ENCODE data around the gene VWA5B2.
"Not testable (repeated sequence)": the region's sequence is repeated elsewhere in the genome, so short reads cannot be mapped to it uniquely, and the experiment has no call there.

VWA5B2 gene

DNA sequence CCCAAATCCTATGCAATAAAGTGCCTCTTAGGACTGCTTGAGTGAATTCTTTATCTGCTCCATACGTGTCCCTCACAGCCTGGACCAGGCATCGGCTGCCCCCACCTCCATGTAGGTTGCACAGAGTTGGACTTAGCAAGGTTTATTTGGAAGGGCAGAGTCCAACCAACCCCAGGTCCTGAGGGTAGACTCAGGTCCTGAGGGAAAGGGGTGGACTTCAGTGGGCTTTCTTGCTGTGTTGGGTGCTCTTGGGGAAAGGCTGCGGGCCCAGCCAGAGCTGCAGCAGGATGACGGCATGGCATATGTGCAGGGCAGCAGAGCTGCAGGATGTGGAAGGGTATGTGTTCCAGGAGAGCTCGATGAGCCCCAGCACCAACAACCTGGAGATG, 12.9 kb downstream of the VWA5B2 start:
- no peak for DNase-seq (ENCODE audit: low read depth)

DNA sequence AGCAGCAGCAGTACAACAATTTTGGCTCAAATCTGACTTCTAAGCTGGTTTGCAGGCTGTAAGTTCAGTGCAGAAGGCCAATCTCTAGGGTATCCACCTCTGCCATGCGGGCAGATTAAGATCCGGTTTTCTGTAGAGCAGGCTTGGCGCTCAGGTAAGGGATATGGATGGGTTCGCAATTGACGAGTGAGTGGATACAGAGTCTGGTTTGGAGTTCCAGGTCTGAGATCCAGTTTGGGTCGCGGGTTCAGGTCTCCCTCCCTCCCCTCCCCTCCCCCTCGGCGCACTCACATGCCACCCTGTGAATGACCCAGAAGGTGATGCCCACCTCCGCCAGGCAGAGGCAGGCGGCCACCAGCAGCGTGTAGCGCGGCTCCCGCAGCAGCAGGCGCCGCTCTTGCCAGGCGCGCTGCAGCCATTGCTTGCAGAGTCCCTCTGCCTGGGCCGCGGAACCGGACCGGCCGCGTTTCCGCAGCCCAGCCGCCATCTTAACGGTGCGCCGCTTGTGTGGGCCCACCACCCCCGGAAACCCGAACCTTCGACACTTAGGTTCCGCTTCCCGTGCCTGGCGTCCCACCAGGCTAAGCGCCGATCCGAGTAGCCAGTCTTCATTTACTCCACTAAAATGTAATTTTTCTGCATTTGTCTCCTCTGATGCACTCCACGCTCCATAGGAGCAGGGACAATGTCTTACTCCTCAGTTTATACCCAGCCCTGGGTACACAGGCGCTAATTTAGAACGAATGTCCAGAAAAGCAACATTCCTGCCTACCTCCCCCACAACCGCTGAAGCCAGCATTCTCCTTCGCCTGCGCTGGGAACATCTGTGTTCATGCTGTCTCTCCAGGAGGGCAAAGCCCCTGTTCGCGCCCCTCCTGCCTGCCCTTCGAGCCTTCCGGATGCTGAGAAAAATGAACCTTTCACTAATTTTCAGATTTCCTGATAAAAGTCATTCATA, 19.3 kb downstream of the VWA5B2 start, which contains the start of gene ALG3:
TSS of gene ALG3 (minus strand) at position 509 of the 958 bp plus-strand sequence. CDS start at position 487, 22 bp downstream.
- DNase-seq (ENCODE audit: low read depth), result peak; percentile 90

DNA sequence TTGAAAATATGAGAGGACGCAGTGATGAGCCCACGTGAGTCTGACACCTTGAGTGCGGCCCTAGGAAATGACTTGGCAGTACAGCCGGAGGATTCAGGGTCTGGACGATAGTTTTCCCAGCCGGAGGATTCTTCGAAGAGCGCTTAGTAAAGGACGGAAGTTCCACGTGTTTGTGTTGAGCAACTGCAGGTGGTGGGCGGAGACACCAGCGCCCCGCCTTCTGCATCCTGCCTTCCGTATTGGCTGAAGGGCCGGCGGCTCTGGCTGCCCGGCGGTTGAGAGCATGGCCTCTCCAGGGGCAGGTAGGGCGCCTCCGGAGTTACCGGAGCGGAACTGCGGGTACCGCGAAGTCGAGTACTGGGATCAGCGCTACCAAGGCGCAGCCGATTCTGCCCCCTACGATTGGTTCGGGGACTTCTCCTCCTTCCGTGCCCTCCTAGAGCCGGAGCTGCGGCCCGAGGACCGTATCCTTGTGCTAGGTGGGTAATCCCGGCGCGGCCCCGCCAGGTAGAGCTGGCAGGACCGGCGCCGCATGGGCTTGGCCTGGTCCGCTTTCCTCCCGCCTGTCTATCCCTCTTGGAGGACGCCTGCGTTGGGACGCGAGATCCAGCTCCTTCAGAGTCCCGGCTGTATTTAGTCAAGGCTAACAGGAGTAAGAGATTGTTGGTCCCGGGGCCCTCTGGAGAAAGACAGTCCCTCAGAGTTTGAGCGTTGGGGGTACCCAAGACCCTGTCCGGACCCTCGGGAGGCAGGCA, 20.2 kb downstream of the VWA5B2 start, which contains the start of gene EEF1AKMT4:
TSS of gene EEF1AKMT4 (plus strand) at position 261 of the 755 bp plus-strand sequence. CDS start at position 284, 23 bp downstream.
- DNase-seq (ENCODE audit: low read depth), result peak; percentile 99

DNA sequence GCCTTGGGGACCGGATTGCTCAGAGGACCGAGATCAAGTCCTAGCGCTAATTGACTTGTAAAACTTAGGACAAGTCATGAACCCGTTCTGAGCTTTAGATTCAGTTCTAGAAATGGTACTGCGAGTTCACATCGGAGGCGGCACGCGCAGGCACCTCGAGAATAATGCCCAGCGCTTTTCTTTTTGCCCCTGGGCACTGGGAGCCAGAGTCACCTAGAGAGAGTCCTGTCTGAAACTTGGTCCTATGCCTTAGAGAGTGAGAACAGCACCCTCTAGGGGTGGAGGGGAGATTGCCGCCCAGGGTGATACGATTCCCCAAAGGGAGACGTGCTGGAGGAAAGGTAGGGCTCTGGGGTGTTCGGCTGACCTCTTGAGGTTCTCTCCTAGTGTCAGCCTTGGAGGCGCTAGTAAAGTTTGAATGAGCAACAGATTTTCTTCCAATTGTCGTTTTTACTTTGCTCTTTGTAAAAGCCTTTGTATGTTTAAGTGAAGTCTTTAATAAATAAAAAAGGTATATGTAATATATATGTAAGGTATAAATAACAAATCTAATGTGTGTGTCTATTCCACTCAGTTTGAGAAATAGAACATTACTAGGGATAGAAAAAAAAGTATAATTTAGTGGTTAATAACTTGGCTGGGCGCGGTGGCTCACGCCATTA, 20.9 kb downstream of the VWA5B2 start:
- DNase-seq (ENCODE audit: low read depth), result peak; percentile 83

DNA sequence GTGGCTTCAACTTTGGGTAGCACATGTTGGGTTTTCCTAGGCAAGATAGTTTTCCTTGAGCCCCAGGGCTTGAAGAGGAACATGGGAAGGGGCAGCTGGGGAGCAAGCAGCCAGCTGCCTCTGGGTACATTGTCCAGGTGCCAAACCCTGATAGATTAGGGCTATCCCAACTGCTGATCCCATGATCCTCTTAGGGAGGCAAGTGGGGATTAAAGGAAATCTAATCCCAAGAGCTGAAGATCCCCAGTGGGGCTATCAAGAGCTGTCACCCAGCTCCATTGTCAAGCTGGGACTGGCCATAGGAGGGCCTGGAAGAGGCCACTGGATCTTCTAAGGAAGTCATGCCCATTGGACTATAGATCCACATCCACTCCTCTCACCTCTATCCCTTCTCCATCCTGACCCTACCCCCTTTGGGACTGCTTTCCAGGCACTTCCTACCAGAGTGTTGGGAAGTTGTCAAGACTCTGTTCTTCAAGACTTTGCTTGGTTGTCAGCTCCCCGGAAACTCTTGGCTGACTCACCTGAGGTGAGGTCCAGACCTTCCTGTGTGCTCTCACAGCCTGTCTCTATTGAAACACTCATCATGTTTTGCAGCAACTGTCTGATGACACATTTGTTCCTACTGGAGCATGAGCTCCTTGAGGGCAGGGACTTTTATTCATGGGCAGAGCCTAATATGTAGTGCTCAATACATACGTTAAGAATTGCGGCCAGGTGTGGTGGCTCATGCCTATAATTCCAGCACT, 26.1 kb downstream of the VWA5B2 start:
- DNase-seq (ENCODE audit: low read depth), result no peak

DNA sequence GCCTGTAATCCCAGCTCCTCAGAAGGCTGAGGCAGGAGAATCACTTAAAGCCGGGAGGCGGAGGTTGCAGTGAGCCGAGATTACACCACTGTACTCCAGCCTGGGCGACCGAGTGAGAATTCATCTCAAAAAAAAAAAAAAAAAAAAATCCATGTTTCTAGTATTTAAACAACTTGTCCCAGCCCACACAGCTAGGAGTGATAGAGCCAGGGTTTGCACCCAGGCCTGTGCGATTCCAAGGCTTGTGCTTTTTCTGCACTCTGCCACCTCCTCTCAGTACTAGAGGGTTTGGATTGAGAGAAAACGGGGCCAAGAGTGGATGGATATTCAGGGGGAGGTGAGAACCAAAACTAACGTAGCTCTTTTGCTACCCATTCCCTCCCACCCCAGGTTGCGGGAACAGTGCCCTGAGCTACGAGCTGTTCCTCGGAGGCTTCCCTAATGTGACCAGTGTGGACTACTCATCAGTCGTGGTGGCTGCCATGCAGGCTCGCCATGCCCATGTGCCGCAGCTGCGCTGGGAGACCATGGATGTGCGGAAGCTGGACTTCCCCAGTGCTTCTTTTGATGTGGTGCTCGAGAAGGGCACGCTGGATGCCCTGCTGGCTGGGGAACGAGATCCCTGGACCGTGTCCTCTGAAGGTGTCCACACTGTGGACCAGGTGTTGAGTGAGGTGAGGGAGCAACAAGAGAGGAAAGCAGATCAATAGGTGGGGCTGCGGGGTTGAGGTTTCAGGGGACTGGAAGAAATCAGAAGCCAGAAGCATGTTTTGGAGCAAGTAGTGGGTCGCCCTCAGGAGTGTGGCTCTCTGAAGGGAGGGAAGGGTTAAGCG, 27.9 kb downstream of the VWA5B2 start:
- DNase-seq (ENCODE audit: low read depth), result no peak

DNA sequence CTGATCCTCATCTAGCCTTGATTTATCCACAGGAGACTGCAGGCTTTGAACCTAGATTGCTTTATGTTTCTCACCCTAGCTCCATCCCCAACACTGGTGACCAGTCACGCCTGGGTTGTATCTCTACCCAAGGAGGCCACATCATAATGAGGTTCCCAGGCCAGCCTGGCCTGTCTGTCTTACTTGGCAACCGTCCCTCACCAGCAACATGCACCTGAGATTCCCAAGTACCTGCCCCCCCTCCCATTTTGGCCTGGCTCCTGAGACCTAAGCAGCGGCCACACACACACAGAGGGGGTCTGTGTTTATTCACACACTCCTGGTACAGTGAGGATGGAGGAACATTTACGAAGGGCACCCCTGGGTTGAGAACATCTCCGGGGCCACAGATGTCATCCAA, 29.5 kb downstream of the VWA5B2 start:
- no peak for DNase-seq (ENCODE audit: low read depth)

DNA sequence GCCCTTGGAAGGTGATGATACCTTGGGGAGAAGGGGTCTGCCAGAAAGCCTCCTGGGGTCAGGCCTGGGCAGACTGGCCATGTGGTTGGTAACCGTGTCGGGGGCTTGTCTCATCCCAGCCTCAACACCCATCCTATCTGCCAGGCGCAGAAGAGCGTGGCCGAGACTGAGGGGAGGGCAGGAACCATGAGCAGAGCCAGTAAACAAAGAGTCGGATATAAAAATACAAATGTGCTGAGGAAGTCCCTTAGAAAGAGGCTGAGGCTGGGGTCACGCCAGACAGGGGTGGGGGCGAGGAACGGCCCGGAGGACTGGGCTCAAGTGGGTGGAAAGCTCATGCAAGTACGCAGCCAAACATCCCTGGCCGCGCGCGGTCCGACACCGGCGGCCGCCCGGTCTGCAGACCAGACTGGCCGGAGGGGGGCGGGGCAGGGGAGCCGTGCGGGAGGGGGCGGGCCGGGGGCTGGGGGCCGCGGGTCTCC, 30.1 kb downstream of the VWA5B2 start:
- DNase-seq (ENCODE audit: low read depth), result no peak

DNA sequence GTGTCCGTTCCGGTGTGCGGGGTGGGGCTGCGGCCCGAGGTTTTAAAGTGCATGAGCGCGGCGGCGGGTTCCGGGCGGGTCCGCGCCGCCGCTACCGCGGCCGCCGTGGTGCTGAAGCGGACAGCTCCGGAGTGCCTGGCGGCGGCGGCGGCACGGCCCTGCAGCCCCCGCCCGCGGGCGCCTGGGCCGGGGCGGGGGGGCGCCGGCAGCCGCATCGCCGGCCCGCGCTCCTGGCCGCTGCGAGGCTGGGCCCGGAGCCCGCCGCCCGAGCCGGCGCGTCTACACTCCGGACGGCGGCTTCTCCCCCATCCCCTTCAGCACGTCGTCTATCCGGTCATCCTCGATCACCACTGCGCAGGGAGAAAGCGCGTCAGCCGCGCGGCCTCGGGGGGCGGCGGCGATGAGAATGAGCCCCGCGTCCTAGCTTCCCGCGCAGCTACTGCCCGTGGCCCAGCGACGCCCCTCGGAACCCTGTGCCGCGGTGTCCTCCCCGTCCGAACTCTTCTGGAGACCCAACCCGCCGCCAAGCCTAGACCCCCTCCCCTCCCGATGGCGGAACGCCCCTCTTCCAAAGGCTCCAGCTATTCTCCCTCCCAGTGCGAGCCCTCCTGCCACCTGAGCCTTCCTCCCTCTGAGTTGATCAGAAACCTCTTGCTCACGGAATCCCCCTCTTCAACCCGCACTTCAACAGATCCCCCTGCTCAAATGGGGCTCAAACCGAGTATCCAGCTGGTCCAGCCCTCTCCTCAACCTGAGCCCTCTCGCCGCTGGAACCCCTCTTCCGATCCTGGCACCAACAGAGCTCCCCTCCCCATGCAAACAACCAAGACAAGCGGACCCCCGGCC, 30.7 kb downstream of the VWA5B2 start:
- peak; percentile 32 for DNase-seq (ENCODE audit: low read depth)

DNA sequence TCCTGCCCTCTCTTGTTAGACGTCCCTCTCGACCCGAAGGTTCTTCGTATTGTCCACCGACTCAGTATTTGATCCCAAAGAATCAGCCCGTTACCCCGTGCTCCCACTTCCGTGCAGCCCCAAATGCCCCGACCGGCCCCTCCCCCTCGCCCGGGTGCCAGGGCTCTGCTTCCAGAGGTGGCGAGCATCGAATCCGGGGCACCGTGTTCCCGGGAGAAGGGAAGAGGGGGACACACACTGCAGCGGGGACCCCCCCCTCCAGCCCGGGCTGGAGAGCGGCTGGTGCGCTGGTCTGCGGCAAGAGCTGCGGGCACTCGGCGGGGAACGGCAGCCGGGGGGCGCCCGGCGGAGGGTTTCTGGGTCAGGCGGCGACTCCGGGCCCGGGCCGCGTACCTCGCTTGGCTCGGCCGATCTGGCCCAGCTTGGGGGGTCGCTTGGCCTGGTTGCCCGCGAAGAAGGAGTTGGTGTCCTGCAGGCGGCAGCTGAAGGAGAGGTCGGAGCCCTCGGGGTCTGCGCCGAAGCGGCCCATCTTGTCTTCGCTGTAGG, 31.4 kb downstream of the VWA5B2 start:
- no peak for DNase-seq (ENCODE audit: low read depth)

DNA sequence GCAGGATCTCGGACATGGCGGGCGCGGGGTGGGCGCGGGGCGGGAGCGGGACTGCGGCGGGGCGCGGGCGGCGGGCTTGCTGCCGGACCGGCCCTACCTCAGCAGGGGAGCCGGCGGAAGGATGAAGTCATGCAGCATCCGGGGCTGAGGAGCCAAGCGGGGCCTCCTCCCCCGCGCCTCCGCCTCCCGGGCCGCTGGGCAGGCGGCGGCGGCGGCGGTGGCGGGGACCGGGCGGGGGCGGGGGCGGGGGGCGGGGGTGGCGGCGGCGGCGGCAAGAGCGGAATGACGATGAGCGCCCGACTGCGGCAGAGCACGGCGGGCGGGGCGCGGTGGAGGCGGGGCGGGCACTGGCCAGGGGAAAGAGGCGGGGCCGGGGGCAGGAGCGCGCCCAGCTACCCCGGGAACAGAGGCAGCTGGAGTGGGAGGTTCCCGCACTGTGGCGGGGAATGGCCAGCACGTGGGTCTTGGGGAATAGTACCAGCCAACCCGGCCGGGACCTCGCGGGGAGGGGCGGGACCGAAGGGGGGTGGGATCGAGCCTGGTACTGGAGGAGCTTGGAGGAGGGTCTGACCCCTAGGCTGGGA, 32.0 kb downstream of the VWA5B2 start, which contains the start of gene CAMK2N2:
TSS of gene CAMK2N2 (minus strand) at position 284 of the 584 bp plus-strand sequence. CDS start at position 16, 268 bp downstream.
- peak; percentile 62 for DNase-seq (ENCODE audit: low read depth)

DNA sequence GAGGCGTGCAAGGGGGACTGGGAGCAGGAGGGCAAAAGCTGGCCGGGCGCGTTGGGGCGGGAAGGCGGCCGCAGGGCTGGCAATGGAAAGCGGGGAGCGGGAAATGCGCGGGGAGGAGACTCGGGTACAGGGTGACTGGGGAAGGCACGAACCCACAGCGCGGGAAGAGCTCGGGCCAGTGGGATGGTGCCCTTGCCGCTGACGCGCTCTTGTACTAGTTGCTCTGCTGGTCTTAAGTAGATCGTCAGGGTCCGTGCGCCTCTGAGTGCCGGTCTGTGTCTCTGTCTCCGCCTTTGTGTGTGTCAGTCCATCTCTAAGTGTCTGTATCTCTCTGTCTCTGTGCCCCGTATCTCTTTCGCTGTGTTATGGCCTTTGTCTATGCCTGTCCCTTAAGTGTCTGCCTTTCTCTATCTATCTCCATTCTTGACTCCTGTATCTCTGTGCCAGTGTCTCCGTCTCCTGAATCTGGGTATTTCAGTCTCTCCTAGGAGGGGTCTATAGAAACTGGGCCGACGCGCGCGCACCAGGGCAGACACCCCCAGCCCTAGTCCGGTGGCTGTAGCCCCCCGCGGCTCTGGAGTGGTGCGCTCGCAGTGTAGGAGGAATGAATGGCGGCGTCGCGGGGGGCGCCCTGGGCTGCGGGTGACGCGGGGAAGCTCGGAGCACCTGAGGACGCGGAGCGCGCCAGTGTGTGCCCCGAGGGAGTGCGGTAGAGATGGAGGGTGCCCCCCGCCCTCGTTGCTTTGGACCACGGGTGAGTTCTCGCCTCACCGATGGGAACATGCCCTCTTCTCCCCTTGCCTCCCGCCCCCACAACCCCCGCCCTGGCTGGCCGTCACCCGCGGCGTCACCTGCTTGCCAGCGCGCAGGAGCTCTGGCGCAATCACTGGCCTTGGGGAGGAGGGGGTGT, 32.7 kb downstream of the VWA5B2 start:
- peak; percentile 44 for DNase-seq (ENCODE audit: low read depth)

DNA sequence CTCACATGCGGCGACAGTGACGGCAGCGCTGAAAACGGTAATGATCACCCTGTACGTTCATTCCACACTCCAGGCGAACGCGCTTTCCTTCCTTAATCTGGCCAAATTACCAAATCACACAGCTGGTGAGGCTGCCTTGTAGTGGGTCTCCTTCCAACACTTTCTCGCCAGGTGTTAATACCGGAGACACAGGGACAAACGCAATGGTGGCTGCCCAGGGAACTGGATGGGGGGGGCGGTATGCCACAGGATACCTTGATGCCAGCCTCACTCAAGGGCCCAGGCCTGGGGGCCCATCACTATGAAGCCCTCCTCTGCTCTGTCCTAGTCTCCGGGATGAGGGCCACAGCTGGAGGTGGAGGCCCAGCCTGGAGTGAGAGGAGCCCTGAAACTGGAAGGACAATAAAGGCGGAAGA, 33.4 kb downstream of the VWA5B2 start:
- DNase-seq (ENCODE audit: low read depth), result no peak

DNA sequence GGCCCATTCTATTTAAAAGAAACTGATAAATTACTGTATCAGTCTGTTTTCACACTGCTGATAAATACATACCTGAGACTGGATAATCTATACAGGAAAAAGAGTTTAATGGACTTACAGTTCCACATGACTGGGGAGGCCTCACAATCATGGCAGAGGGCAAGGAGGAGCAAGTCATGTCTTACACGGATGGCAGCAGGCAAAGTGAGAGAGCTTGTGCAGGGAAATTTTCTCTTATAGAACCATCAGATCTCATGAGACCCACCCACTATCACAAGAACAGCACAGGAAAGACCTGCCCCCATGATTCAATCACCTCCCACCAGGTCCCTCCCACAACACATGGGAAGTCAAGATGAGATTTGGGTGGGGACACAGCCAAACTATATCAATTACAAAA, 37.9 kb downstream of the VWA5B2 start:
- not testable (repeated sequence) for DNase-seq (ENCODE audit: low read depth)

DNA sequence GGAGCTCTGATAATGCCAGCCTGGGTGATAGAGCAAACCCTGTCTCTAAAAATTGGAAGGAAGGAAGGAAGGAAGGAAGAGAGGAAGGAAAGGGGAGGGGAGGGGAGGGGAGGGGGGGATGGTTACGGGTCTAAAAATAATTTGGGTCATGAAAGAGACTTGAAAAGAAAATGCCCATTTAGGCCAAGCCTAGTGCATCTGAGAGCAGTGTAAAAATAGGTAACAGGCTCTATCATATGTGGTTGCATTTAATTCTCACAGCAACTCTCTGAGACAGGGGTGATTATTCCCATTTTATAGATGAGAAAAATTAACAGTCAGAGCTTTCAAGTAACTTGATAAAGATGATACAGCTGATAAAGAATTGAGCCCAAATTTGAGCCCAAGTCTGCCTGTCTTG, 42.9 kb downstream of the VWA5B2 start:
- DNase-seq (ENCODE audit: low read depth), result no peak

DNA sequence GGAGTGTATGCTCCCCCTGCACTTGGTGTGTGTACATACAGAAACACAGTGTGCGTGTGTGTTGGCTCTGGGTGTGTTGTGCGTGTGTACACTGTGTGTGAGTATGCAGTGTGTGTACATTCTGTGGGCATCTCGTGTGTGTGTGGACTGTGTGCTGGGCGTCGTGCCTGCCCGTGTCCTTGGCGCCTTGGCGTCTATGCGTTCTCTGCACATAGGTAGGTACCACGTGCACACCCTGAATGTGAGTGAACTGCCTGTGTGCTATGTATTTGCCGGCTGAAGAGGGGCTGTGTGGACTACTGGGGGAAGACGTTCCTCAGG, 46.0 kb downstream of the VWA5B2 start:
- DNase-seq (ENCODE audit: low read depth), result no peak
